IPS-11a (cell line): ENCODE measurements around the gene MT1M.
"Not testable (repeated sequence)": the region's sequence is repeated elsewhere in the genome, so short reads cannot be mapped to it uniquely, and the experiment has no call there.

ENCODE experiments used
- H3K4me3 ChIP-seq: one replicate; pipeline ENCODE4 v1.5.1; 2013; ENCODE audit warnings: low read depth, low read length, control low read depth

MT1M gene

GRCh38 chr16:56608043-56608875, 24.2 kb upstream of the MT1M start, which contains the start of gene MT2A:
TSS of gene MT2A (plus strand) at chr16:56608584. CDS start at chr16:56608656, 72 bp downstream.
- peak within 1 kb of the TSS; percentile 45 for H3K4me3 ChIP-seq

DNA sequence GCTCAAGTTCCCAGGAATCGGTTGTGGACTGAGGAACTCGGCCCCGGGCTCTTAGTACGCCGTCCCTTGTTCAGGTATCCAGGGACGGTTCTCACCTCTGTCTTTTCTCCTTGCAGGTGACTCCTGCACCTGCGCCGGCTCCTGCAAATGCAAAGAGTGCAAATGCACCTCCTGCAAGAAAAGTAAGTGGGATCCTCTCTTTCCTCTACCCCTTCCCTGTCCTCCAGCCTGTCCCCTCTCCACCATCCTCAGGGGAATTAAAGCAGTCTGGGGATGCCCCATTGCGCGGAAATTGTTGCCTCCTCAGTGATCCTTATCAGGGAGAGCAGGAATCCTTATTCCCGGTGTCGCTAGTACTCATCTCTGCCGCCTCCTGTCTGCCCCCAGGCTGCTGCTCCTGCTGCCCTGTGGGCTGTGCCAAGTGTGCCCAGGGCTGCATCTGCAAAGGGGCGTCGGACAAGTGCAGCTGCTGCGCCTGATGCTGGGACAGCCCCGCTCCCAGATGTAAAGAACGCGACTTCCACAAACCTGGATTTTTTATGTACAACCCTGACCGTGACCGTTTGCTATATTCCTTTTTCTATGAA, 23.5 kb upstream of the MT1M start:
- peak overlapping the region; percentile 45 for H3K4me3 ChIP-seq

DNA sequence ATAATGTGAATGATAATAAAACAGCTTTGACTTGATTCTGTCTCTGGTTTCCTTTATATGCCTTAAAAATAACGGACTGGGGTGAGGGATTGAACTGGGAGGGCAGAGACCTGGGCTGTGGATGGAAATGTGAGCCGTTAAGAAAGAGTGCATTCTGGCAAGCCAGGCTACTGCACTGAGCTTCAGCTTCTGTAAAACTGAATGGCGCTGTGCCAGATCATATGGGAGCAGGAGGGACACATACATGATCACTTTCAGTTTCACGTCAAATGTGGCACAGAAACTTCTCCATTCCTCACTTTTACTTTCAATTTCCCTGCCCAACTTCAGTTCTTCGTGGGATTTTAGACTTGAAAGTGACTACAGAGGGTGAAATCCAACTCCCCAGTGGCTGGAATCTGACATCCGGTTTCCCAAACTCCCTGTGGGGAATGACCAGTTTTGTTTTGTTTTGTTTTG, 23.0 kb upstream of the MT1M start:
- no peak overlapping the region for H3K4me3 ChIP-seq

GRCh38 chr16:56610017-56610608, 22.3 kb upstream of the MT1M start:
- H3K4me3 ChIP-seq, result no peak overlapping the region

GRCh38 chr16:56610609-56611111, 21.8 kb upstream of the MT1M start:
- no peak overlapping the region for H3K4me3 ChIP-seq

DNA sequence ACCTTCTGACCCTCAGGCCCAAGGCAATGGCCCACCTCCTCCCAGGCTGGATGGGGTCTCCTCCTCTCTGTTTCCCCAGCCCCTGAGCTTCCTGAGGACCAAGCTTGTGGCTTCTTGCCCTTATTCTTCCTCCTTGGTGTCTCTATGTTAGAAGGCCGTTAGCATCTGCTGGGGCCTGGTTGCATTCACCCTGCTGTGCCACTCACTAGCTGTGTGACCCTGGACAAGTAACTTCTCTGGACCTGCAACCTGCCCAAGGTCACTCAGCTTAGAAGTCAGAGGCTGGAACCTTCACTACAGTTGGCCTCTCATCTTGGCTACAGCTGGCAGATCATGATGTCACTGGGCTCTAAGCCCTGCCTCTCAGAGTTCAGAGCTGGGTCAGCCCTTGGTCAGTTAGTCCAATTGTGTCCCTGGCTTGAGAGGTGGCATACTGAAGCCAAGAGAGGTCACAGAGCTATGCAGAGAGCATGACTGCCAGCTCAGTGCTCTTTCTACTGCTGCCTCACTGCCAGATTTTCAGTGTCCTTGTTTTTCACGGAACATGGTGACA, 21.1 kb upstream of the MT1M start:
- H3K4me3 ChIP-seq, result no peak overlapping the region

GRCh38 chr16:56613706-56614105, 18.8 kb upstream of the MT1M start:
- no peak overlapping the region for H3K4me3 ChIP-seq

DNA sequence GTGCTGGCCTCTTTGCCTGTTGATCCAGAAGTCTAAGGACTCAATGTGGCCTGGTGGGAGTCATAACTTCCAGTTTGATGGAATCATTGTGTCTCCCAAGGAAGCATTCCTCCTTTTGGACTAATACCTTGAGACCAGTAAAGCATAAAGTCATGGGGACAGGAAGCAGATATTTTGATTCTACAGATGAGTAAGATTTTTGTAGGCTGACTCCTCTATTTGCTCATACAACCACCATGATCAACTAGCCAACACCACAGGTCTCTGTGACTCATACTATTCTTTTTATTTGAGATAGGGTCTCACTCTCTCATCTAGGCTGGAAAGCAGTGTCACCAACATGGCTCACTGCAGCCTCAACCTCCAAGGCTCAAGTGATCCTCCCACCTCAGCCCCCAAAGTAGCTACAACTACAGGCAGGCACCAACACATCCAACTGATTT, 17.9 kb upstream of the MT1M start:
- no peak overlapping the region for H3K4me3 ChIP-seq

DNA sequence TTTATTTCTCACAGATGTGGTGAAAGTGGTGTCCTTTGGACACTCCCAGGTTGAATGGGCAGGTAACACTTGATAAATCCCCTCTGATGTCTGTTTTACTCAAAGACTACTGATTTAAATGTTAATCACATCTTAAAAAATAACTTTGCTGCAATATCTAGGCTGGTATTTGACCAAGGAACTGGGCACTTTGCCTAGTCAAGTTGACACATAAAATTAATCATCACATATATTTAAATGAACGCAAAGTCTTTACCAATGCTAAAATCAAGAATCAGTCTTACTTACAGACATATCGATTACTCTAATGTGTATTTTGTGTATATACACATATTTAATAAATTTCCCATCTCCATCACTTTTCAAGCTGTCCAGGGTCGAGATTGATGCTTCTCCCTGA, 17.1 kb upstream of the MT1M start:
- no peak overlapping the region for H3K4me3 ChIP-seq

GRCh38 chr16:56616608-56617211, 15.7 kb upstream of the MT1M start:
- H3K4me3 ChIP-seq, result peak overlapping the region; percentile 50

GRCh38 chr16:56617212-56618085, 15.0 kb upstream of the MT1M start:
- H3K4me3 ChIP-seq, result peak overlapping the region; percentile 50

- no peak overlapping the region for H3K4me3 ChIP-seq
These were observed 14.3 kb upstream of the MT1M start for GRCh38 chr16:56618138-56618537.

DNA sequence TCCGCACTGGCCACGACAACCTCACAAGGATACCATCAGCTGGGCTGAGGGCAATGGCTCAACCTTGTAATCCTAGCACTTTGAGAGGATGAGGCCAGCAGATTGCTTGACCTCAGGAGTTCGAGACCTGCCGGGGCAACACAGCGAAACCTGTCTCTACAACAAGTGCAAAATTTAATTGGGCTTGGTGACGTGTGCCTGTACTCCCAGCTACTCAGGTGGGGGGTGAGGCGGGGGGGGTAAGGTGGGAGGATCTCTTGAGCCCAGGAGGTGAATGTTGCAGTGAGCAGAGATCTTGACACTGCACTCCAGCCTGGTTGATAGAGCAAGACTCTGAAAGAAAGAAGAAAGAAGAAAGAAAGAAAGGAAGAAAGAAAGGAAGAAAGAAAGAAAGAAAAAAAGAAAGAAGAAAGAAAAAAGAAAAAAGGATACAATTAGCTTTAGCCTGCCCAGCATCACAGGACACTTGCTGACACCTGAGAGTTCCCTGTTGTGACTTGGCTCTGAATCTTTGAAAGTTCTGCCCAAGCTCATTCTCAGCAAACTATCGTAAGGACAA, 12.0 kb upstream of the MT1M start:
- no peak overlapping the region for H3K4me3 ChIP-seq

DNA sequence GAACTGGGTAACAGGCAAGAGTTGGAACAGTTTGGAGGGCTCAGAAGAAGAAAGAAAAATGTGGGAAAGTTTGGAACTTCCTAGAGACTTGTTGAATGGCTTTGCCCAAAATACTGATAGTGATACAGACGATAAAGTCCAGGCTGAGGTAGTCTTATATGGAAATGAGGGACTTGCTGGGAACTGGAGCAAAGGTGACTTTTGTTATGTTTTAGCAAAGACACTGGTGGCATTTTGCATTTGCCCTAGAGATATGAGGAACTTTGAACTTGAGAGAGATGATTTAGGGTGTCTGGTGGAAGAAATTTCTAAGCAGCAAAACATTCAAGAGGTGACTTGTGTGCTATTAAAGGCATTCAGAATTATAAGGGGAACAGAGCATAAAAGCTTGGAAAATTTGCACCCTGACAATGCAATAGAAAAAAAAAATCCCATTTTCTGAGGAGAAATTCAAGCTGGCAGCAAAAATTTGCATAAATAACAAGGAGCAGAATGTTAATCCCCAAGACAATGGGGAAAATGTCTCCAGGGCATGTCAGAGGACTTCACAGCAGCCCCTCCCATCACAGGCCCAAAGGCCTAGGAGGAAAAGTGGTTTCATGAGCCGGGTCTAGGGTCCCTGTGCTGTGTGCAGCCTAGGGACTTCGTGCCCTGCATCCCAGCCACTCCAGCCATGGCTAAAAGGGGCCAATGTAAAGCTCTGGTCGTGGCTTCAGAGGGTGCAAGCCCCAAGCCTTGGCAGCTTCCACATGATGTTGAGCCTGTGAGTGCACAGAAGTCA, 10.6 kb upstream of the MT1M start:
- H3K4me3 ChIP-seq, result not testable (repeated sequence)

- H3K4me3 ChIP-seq, result not testable (repeated sequence)
These were observed 9.3 kb upstream of the MT1M start for GRCh38 chr16:56623184-56623583.

DNA sequence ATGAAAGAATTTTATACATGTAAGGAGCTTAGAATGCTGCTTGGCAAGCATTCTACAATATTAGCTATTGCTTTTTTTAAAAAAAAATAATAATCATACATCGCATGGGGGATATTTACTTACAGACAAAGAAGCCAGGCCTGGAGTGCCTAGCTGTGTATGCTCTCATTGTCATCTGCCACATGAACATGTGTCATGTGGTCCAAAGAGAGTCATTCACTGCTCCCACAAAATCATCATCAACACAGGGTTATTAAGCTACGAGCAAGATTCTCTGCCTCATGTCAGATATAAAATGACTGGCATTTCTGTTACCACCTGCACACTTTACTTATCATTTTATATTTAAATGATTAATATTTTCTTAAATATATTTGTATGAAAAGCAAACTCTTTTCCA, 8.8 kb upstream of the MT1M start:
- no peak overlapping the region for H3K4me3 ChIP-seq

DNA sequence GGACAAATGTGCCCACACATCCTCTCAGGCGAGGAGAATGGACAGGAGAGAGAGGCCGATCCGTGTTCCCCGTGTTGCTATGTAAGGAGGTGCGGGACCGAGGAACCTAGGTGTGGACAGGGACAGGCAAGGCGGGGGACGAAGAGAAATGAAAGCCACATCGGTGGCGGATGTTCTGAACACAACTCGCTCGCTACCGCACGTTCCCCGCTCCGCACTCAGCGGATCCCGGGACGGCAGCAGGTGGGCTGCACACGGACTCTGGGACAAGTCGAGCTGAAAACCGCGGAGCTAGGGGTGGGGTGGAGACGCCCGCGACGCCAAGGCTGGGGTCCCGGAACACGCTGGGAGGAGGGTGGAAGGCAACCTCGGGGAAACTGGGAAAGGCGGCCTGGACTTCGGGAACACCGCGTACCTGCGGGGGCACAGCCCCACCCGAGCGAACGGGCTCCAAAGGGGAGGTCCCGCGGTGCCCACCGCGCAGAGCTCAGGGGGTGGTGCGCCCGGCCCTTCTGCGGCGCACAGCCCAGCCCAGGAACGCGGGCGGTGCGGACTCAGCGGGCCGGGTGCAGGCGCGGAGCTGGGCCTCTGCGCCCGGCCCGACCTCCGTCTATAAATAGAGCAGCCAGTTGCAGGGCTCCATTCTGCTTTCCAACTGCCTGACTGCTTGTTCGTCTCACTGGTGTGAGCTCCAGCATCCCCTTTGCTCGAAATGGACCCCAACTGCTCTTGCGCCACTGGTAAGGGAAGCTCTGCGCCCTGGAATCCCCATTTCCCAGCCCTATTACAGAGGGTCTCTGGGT, 7.1 kb upstream of the MT1M start, which contains the start of gene MT1E:
TSS of gene MT1E (plus strand) at position 642 of the 803 bp plus-strand sequence. CDS start at position 713, 71 bp downstream.
- peak within 1 kb of the TSS; percentile 51 for H3K4me3 ChIP-seq
